ENCODE results near the gene LGALS9C.
A peak's percentile ranks its signal among the peaks of the same experiment; 100 is the strongest.
"Not testable (repeated sequence)": the region's sequence is repeated elsewhere in the genome, so short reads cannot be mapped to it uniquely, and the experiment has no call there.

LGALS9C gene

GRCh38 chr17:18476508-18477308, at the start of gene LGALS9C:
Gene LGALS9C (plus strand): TSS chr17:18476789. CDS start chr17:18476855, 66 bp downstream.
- DNase-seq = peak in 1 of 2 donors; percentile 15

- not testable (repeated sequence) for DNase-seq
These were observed 44.4 kb upstream of the LGALS9C start for GRCh38 chr17:18432206-18432605.

GRCh38 chr17:18439465-18439870, 37.1 kb upstream of the LGALS9C start:
- not testable (repeated sequence) for DNase-seq

- DNase-seq = not testable (repeated sequence)
These were observed 34.5 kb upstream of the LGALS9C start for GRCh38 chr17:18442093-18442492.

GRCh38 chr17:18442532-18442931, 34.1 kb upstream of the LGALS9C start:
- DNase-seq = not testable (repeated sequence)

- DNase-seq = not testable (repeated sequence)
These were observed 28.9 kb upstream of the LGALS9C start for GRCh38 chr17:18447476-18448205.

GRCh38 chr17:18448311-18448710, 28.3 kb upstream of the LGALS9C start:
- DNase-seq = not testable (repeated sequence)

GRCh38 chr17:18449833-18450232, 26.8 kb upstream of the LGALS9C start:
- DNase-seq = not testable (repeated sequence)

- not testable (repeated sequence) for DNase-seq
These were observed 25.6 kb upstream of the LGALS9C start for GRCh38 chr17:18450998-18451397.

- DNase-seq = not testable (repeated sequence)
These were observed 24.6 kb upstream of the LGALS9C start for GRCh38 chr17:18451969-18452368.

- not testable (repeated sequence) for DNase-seq
These were observed 17.6 kb upstream of the LGALS9C start for GRCh38 chr17:18459035-18459434.

- DNase-seq = not testable (repeated sequence)
These were observed 12.6 kb upstream of the LGALS9C start for GRCh38 chr17:18463831-18464502.

GRCh38 chr17:18466250-18466983, 10.2 kb upstream of the LGALS9C start:
- DNase-seq = not testable (repeated sequence)

- DNase-seq = not testable (repeated sequence)
These were observed 9.6 kb upstream of the LGALS9C start for GRCh38 chr17:18467001-18467400.

GRCh38 chr17:18468472-18469171, 8.0 kb upstream of the LGALS9C start:
- DNase-seq = not testable (repeated sequence)

- DNase-seq = not testable (repeated sequence)
These were observed 6.8 kb upstream of the LGALS9C start for GRCh38 chr17:18469837-18470236.

GRCh38 chr17:18470345-18470930, 6.2 kb upstream of the LGALS9C start:
- not testable (repeated sequence) for DNase-seq

- not testable (repeated sequence) for DNase-seq
These were observed 2.6 kb upstream of the LGALS9C start for GRCh38 chr17:18473967-18474366.

GRCh38 chr17:18474754-18475153, 1.8 kb upstream of the LGALS9C start:
- DNase-seq = not testable (repeated sequence)

- not testable (repeated sequence) for DNase-seq
These were observed 778 bp downstream of the LGALS9C start for GRCh38 chr17:18477367-18477766.

GRCh38 chr17:18478362-18478761, 1.8 kb downstream of the LGALS9C start:
- not testable (repeated sequence) for DNase-seq
